H1 (cell line): ENCODE measurements around the gene SMAD7. TPM values are rescaled to one million over a fixed set of nuclear protein-coding genes. Genes with fewer than 3 reads are reported as not detected.

ENCODE experiments used
- polyA plus RNA-seq, 7 experiments: library from polyadenylated mRNA; depleted of rRNA in 3 of 7; stranded (reverse) in 5 of 7; unstranded in 2 of 7; fragments of >200 nt in 5 of 7; fragments of 200-250 nt in 2 of 7; gene quantifications; 1 replicate in 5 of 7; 2 replicates in 1 of 7; 4 replicates in 1 of 7; pipeline versions ENCODE4 v1.2.1 to v1.2.3, GENCODE V29; 2011 to 2013; ENCODE audit warnings: missing spikeins in 2 of 7, mixed read lengths in 2 of 7
- total RNA-seq: library from RNA; stranded (reverse); fragmentation: NEBNext Ultra II Directional; extraction: Animal tissue kit (Norgen Biotek cat#: 25700); gene quantifications from 2 replicates; pipeline ENCODE4 v1.2.1, GENCODE V29; 2021
- TF ChIP-seq, protein P1 (sequence below), 3 experiments: IDR thresholded peaks; 1 replicate in 2 of 3; 2 replicates in 1 of 3; pipeline versions ENCODE4 v1.5.1 to v1.6.1; 2011; ENCODE audit warnings: low read length in 3 of 3, mild to moderate bottlenecking in 3 of 3, inconsistent platforms in 2 of 3, low read depth in 1 of 3, moderate library complexity in 1 of 3; ENCODE audit not compliant: insufficient read depth in 1 of 3; ENCODE audit errors: control extremely low read depth in 1 of 3

The SMAD7 gene
- total and polyA plus RNA-seq, 2 of the 8 experiments (the other 6 are each of a cell fraction or from before 2014, with no cell fraction given): 6.5 to 15.5 TPM

DNA sequence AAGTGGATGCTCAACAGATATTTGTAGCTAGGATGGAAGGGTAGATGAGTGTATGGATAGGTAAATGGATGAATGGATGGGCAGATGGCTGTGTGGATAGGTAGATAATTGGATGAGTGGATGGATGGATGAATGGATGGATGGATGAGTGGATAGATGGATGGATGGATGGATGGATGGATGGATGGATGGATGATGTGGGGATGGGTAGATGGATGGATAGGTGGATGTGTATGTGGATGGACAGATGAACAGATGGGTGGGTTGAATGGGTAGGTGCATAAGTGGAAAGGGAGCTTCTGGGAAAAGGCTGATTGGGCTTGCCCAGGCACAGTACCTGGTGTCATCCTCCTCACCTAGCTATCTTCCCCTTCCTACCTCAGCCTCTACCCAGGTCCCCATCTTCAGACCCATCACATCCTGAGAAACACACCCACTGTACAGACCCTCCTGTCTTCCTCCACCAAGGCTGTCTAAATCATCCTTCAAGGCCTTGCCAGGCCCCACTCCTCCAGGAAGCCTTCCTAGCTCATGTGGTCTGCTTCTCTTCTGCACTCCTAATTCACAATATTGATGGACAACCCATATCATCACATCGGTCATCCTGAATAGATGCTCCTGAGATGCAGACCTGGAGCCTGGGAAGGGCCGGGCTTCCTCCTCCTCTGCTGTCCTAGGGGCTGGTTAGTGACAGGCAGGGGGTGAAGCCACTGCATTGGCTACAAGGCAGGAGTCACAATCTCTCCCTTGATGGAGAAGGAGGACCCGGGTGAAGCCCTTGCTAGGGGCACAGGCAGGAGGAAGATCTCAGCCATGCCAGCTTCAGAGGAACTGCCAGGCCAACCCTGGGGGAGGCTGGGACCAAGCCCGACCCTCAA, 49.4 kb downstream of the SMAD7 start (continued):
- TF ChIP-seq, protein P1, sequence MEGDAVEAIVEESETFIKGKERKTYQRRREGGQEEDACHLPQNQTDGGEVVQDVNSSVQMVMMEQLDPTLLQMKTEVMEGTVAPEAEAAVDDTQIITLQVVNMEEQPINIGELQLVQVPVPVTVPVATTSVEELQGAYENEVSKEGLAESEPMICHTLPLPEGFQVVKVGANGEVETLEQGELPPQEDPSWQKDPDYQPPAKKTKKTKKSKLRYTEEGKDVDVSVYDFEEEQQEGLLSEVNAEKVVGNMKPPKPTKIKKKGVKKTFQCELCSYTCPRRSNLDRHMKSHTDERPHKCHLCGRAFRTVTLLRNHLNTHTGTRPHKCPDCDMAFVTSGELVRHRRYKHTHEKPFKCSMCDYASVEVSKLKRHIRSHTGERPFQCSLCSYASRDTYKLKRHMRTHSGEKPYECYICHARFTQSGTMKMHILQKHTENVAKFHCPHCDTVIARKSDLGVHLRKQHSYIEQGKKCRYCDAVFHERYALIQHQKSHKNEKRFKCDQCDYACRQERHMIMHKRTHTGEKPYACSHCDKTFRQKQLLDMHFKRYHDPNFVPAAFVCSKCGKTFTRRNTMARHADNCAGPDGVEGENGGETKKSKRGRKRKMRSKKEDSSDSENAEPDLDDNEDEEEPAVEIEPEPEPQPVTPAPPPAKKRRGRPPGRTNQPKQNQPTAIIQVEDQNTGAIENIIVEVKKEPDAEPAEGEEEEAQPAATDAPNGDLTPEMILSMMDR (IDR thresholded peaks at IDR 0.05; ENCODE audit: control extremely low read depth in 1 of 3, insufficient read depth in 1 of 3, low read depth in 1 of 3, low read length in 3 of 3): no peak
